Heart right ventricle (tissue), 16 donors: ENCODE results near the gene KDM3A. TPM values are rescaled to one million over a fixed set of nuclear protein-coding genes. Genes with fewer than 3 reads are reported as not detected.

Source experiments
- ATAC-seq, 8 donors: fragments of 200-7000 bp; cut with Tn5 transposase; one replicate each; pipeline ENCODE4 v1.9.1; 2020; ENCODE audit warnings: mild to moderate bottlenecking in 8 of 8, moderate library complexity in 8 of 8, moderate number of reproducible peaks in 1 of 8
- DNase-seq, 2 donors: peaks; one replicate each; pipeline ENCODE4 v3.0.0-alpha.2; 2020
- H3K27ac ChIP-seq, 10 donors: fragments of 200-600 bp; sonication (generic) in 2 of 10; one replicate each; pipeline versions ENCODE4 v1.5.0 to v1.8.0; 2020 to 2022; ENCODE audit warnings: mild to moderate bottlenecking in 3 of 10
- H3K27me3 ChIP-seq, 7 donors: fragments of 200-600 bp; one replicate each; pipeline ENCODE4 v1.8.0; 2021 to 2022; ENCODE audit warnings: mild to moderate bottlenecking in 2 of 7
- H3K36me3 ChIP-seq, 9 donors: fragments of 200-600 bp; sonication (generic) in 1 of 9; one replicate each; pipeline versions ENCODE4 v1.5.0 to v1.8.0; 2020 to 2022; ENCODE audit warnings: mild to moderate bottlenecking in 2 of 9
- H3K4me1 ChIP-seq, 9 donors: fragments of 200-600 bp; sonication (generic) in 1 of 9; one replicate each; pipeline versions ENCODE4 v1.5.0 to v1.8.0; 2020 to 2022; ENCODE audit warnings: mild to moderate bottlenecking in 4 of 9
- H3K4me3 ChIP-seq, 10 donors: fragments of 200-600 bp; sonication (generic) in 2 of 10; one replicate each; pipeline versions ENCODE4 v1.5.0 to v1.8.0; 2020 to 2022; ENCODE audit warnings: mild to moderate bottlenecking in 7 of 10, moderate library complexity in 2 of 10
- H3K9me3 ChIP-seq, 11 donors: fragments of 200-600 bp in 10 of 11; sonication (generic) in 2 of 11; one replicate each; pipeline versions ENCODE4 v1.5.0 to v1.8.0; 2013 to 2022; ENCODE audit warnings: mild to moderate bottlenecking in 2 of 11, control low read depth in 1 of 11, moderate library complexity in 1 of 11
- CTCF ChIP-seq, 9 donors: fragments of 200-600 bp; sonication (generic) in 2 of 9; IDR thresholded peaks; one replicate each; pipeline versions ENCODE4 v1.5.0 to v1.8.0; 2021 to 2022; ENCODE audit warnings: antibody characterized with exemption in 9 of 9, mild to moderate bottlenecking in 5 of 9, moderate library complexity in 1 of 9
- WGBS, 2 donors: extraction: QIAGEN DNeasy Blood & Tissue Kit; methylation state at CpG; one replicate each; pipeline ENCODE4 v1.1.7; 2013; ENCODE audit warnings: inconsistent platforms in 1 of 2; 5-methylcytosine and 5-hydroxymethylcytosine counted together
- intact Hi-C, 10 donors: fragments of 100-400 bp; cut with DNase I; formaldehyde crosslinking; loops; one replicate each; pipeline versions ENCODE4 v1.11.1 to v1.14.2; 2022
- polyA plus RNA-seq, 2 donors: library from polyadenylated mRNA; stranded (reverse); fragments of 200-250 nt; gene quantifications; one replicate each; pipeline ENCODE4 v1.2.3, GENCODE V29; 2013
- total RNA-seq, 10 donors: library from RNA; stranded (reverse); fragmentation: NEBNext Ultra II Directional in 3 of 10; extraction: Animal tissue kit (Norgen Biotek cat#: 25700) in 3 of 10; gene quantifications; one replicate each; pipeline versions ENCODE4 v1.2.1 to v1.2.4, GENCODE V29; 2021 to 2023
- donor health status: Arrhythmogenic right ventricular cardiomyopathy.
- donor health status: ischemic (EF 13 %, LVEDD 7.1; RV severe dilation, severe dysfunction).
- donor health status: healthy with polysubstance abuse.
- donor health status: DM: no; HTN: yes; CAD: no.
- donor health status: DM: no; HTN: no; CAD: no.
- donor health status: ischemic (EF 25% LVEDD 6.9; RV normal size, moderate dysfunction).
- donor health status: ischemic (EF 25% LVEDD 5.7; RV mildly dilated, moderate dysfunction).
- donor health status: healthy.
- donor health status: DM: yes; HTN: yes; CAD: no.
- donor health status: Ischemic cardiomyopathy.
- donor health status: ischemic (EF 35%, LVEDD 5.7; RV mildly dilated, moderate dysfunction).
- donor health status: nonischemic (EF 11% LVEDD 7.7; RV severe dilation, severe dysfunction).
- donor health status: DM: yes; HTN: yes; CAD: no.
- donor health status: PGD.
- donor health status: ischemic (EF 29% LVEDD 5.4; RV normal size, mild dysfunction).
- donor health status: nonischemic (EF 23%, LVEDD 6.1; RV moderate dilation, normal function).

KDM3A gene
- total and polyA plus RNA-seq, 12 donors, result 17.1 to 53.7 (median 33.1) TPM

- H3K36me3 ChIP-seq, result peaks cover 0 to 100% (median 48%) of the 10 kb centered on the region in 9 donors
- intact Hi-C loops, result no loop called here
- no peak overlapping the region for H3K27ac ChIP-seq
- no peaks in the 10 kb centered on the region for H3K27me3 ChIP-seq
- no peaks in the 10 kb centered on the region for H3K9me3 ChIP-seq
- H3K4me1 ChIP-seq, result peaks cover 0 to 64% (median 32%) of the 10 kb centered on the region in 9 donors
- H3K4me3 ChIP-seq, result no peak overlapping the region
- no peak for DNase-seq
- WGBS, 2 donors, result 86 to 90% methylated on average over 1 of the region's 1 CpG
- peak in 1 of 8 donors; percentile 38 for ATAC-seq
- TF ChIP-seq CTCF (IDR thresholded peaks at IDR 0.05), result no peak
These were observed 25.1 kb downstream of the KDM3A start for GRCh38 chr2:86466306-86466705.

- ATAC-seq (no peak), DNase-seq (no peak)
- TF ChIP-seq CTCF (IDR thresholded peaks at IDR 0.05), result no peak
- no peak overlapping the region for H3K27ac ChIP-seq
- H3K4me3 ChIP-seq, result no peak overlapping the region
- peaks cover 0 to 100% (median 53%) of the 10 kb centered on the region in 9 donors for H3K36me3 ChIP-seq
- H3K4me1 ChIP-seq, result peaks cover 0 to 60% (median 32%) of the 10 kb centered on the region in 9 donors
- H3K9me3 ChIP-seq, result no peaks in the 10 kb centered on the region
- no peaks in the 10 kb centered on the region for H3K27me3 ChIP-seq
- intact Hi-C loops, result no loop called here
- WGBS, 2 donors, result 63 to 80% methylated on average over 7 of the region's 7 CpGs
These were observed 27.2 kb downstream of the KDM3A start for GRCh38 chr2:86468162-86469033.

- no peaks in the 10 kb centered on the region for H3K27me3 ChIP-seq
- no peak overlapping the region for H3K4me3 ChIP-seq
- intact Hi-C loops, result loop anchor here in 1 of 10 donors (10.0 kb wide), 1 partner anchor 144 kb away; no protein-coding TSS in a partner anchor
- no peaks in the 10 kb centered on the region for H3K9me3 ChIP-seq
- TF ChIP-seq CTCF (IDR thresholded peaks at IDR 0.05), result no peak
- 82 to 83% methylated on average over 1 of the region's 1 CpG for WGBS, 2 donors
- H3K36me3 ChIP-seq, result peaks cover 0 to 99% (median 59%) of the 10 kb centered on the region in 9 donors
- ATAC-seq, result no peak
- peaks cover 0 to 41% (median 15%) of the 10 kb centered on the region in 9 donors for H3K4me1 ChIP-seq
- no peak for DNase-seq
- no peak overlapping the region for H3K27ac ChIP-seq
These were observed 29.7 kb downstream of the KDM3A start for GRCh38 chr2:86470890-86471289.

- Histone ChIP-seq H3K9me3 (no peaks in the 10 kb centered on the region), H3K36me3 (peaks cover 0 to 99% (median 53%) of the 10 kb centered on the region in 9 donors), H3K4me1 (peaks cover 0 to 41% (median 20%) of the 10 kb centered on the region in 9 donors), H3K4me3 (no peak overlapping the region), H3K27ac (no peak overlapping the region), H3K27me3 (no peaks in the 10 kb centered on the region)
- intact Hi-C loops, result loop anchor here in 1 of 10 donors (10.0 kb wide), 1 partner anchor 143 kb away; no protein-coding TSS in a partner anchor
- 96% methylated on average over 6 of the region's 6 CpGs for WGBS, 2 donors
- DNase-seq, result no peak
- no peak for TF ChIP-seq CTCF (IDR thresholded peaks at IDR 0.05)
- no peak for ATAC-seq
These were observed 30.5 kb downstream of the KDM3A start for GRCh38 chr2:86471637-86472036.
